ENCODE measurements around the gene SHISAL2B.
"Not testable (repeated sequence)": the region's sequence is repeated elsewhere in the genome, so short reads cannot be mapped to it uniquely, and the experiment has no call there.

SHISAL2B gene

DNA sequence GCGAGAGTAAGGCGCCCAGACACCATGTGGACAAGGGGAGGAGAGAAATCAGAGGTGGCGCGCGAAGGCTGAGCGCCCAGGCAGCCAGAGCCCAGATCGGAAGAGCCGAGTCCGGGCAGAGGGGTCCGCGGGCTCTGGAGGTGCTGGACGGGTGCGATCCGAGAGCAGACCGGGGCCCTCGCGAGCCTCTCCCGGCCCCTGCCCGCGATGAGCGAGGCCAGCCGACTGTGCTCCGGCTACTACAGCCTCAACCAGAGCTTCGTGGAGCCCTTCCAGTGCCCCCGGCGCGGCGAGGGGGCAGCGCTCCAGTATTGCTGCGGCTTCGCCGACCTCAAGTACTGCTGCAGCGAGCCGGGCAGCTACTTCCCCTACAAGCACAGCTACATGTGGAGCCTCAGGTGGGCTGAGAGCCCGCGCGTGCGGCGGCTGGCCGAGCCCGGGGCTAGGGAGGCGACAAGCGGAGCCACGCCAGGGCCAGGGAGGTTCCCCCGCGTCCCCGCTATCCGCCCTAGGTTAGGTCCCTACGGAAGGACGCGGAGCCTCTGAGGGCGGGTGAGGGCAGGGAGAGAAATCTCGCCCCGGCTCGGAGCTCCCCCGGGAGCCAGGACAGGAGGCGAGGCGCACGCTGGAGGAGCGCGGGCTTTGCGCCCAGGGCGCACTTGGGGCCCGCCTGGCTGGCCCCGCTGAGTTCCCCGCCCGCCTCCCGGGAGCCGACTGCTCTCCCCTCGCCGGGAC, at the start of gene SHISAL2B:
TSS of gene SHISAL2B (plus strand) at position 87 of the 735 bp plus-strand sequence. CDS start at position 208, 121 bp downstream.
- Mint-ChIP-seq H3K36me3 (ENCODE audit: low read depth) (no peaks in the 10 kb centered on the region), H3K4me1 (ENCODE audit: low read depth) (peaks cover 5% of the 10 kb centered on the region), H3K9me3 (no peaks in the 10 kb centered on the region), H3K27ac (no peak within 1 kb of the TSS), H3K4me3 (peak within 1 kb of the TSS; percentile 35), H3K27me3 (peaks cover 56% of the 10 kb centered on the region)

DNA sequence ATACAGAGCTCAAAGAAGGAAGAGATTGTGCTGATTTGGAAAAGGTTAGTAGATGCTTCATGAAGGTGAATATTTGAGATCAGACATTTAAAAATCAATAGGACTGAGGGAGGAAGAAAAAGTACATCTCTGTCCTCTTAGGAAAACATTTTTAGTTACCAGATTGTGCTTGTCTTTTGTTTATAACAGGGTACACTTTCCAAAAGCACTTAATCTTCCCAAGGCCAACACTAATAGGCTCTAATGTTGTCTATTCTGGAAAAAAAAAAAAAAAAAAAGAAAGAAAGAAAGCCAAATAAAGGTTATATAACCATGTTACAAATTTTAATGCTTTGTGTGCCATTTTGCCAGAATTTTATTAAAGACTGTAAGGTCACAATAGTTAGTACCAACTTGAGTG, 45.5 kb upstream of the SHISAL2B start:
- no peaks in the 10 kb centered on the region for H3K9me3 Mint-ChIP-seq
- H3K27me3 Mint-ChIP-seq = no peaks in the 10 kb centered on the region
- H3K36me3 Mint-ChIP-seq (ENCODE audit: low read depth) = no peaks in the 10 kb centered on the region
- H3K27ac Mint-ChIP-seq = no peak overlapping the region
- no peak overlapping the region for H3K4me3 Mint-ChIP-seq
- no peaks in the 10 kb centered on the region for H3K4me1 Mint-ChIP-seq (ENCODE audit: low read depth)

DNA sequence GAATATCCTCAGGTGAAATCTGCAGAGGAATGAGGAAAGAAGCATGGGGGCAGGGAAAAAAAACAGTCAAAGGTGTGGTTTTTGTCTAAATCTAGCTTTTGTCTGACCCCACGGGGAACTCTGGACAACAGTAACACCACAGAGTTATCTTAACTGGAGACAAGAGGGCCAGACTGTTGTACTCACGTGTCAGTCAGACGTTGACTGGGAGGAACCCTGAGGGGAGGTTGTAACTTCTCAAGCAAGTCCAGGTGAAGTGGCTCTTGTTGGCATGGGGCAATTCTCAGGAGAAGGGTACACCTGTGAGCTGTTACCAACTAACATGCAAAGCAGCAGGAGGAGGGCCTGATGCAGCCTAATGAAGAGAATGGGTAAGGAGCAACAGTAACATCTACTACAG, 44.1 kb upstream of the SHISAL2B start:
- Mint-ChIP-seq H3K27me3 (peaks cover 3% of the 10 kb centered on the region), H3K9me3 (no peaks in the 10 kb centered on the region), H3K27ac (no peak overlapping the region), H3K36me3 (ENCODE audit: low read depth) (no peaks in the 10 kb centered on the region), H3K4me3 (no peak overlapping the region), H3K4me1 (ENCODE audit: low read depth) (no peaks in the 10 kb centered on the region)

GRCh38 chr5:64649512-64649911, 40.8 kb upstream of the SHISAL2B start:
- H3K27ac Mint-ChIP-seq = no peak overlapping the region
- H3K9me3 Mint-ChIP-seq = no peaks in the 10 kb centered on the region
- no peaks in the 10 kb centered on the region for H3K4me1 Mint-ChIP-seq (ENCODE audit: low read depth)
- H3K27me3 Mint-ChIP-seq = peaks cover 3% of the 10 kb centered on the region
- no peak overlapping the region for H3K4me3 Mint-ChIP-seq
- no peaks in the 10 kb centered on the region for H3K36me3 Mint-ChIP-seq (ENCODE audit: low read depth)

DNA sequence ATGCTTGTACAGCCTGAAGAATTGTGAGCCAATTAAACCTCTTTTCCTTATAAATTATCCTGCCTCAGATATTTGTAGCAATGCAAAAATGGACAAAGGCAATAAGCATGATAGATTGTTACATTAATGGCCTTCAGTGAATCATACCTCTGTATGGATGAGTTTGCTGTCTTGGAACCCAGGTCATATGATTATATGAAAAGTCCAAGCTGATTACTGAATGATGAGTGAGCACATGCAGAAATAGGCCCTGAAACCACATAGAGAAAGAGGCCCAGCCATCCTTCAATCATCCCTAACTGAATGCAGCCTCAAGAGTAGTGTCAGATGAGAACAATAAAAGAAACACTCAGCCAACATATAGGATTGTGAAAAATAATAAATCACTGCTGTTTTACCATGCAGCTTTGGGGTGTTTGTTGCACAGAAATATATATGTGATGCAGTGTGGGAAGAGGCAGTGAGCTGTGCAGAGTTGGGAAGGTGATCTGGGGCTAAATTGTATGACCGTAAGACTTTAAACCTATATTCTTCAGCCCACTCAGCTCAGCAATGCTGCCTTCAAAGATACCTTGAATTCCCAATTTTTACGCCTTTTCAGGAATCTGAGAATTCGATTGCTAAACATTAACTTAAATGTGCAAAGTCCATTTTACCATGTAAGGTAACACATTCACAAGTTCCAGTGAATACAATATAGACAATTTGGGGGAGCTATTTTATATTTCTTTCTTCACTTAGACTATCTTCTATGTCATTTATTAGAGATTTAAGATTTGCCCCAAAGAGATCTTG, 36.3 kb upstream of the SHISAL2B start:
- Mint-ChIP-seq H3K9me3 (no peaks in the 10 kb centered on the region), H3K27me3 (peaks cover 3% of the 10 kb centered on the region), H3K4me3 (no peak overlapping the region), H3K4me1 (ENCODE audit: low read depth) (no peaks in the 10 kb centered on the region), H3K27ac (no peak overlapping the region), H3K36me3 (ENCODE audit: low read depth) (no peaks in the 10 kb centered on the region)

- Mint-ChIP-seq H3K4me1 (ENCODE audit: low read depth) (no peaks in the 10 kb centered on the region), H3K27ac (no peak overlapping the region), H3K9me3 (no peaks in the 10 kb centered on the region), H3K36me3 (ENCODE audit: low read depth) (no peaks in the 10 kb centered on the region), H3K27me3 (peaks cover 3% of the 10 kb centered on the region), H3K4me3 (no peak overlapping the region)
Observed at GRCh38 chr5:64654561-64654938, 35.8 kb upstream of the SHISAL2B start.

GRCh38 chr5:64655596-64655995, 34.7 kb upstream of the SHISAL2B start:
- Mint-ChIP-seq H3K4me1 (ENCODE audit: low read depth) (no peaks in the 10 kb centered on the region), H3K27ac (no peak overlapping the region), H3K27me3 (no peaks in the 10 kb centered on the region), H3K9me3 (no peaks in the 10 kb centered on the region), H3K36me3 (ENCODE audit: low read depth) (no peaks in the 10 kb centered on the region), H3K4me3 (no peak overlapping the region)

GRCh38 chr5:64659289-64659688, 31.0 kb upstream of the SHISAL2B start:
- Mint-ChIP-seq H3K4me1 (ENCODE audit: low read depth) (no peaks in the 10 kb centered on the region), H3K36me3 (ENCODE audit: low read depth) (no peaks in the 10 kb centered on the region), H3K27me3 (peaks cover under 1% of the 10 kb centered on the region), H3K9me3 (no peaks in the 10 kb centered on the region), H3K4me3 (no peak overlapping the region), H3K27ac (no peak overlapping the region)

- H3K27me3 Mint-ChIP-seq = peaks cover 14% of the 10 kb centered on the region
- not testable (repeated sequence) for H3K4me3 Mint-ChIP-seq; H3K4me1 Mint-ChIP-seq (ENCODE audit: low read depth); H3K27ac Mint-ChIP-seq; H3K36me3 Mint-ChIP-seq (ENCODE audit: low read depth); H3K9me3 Mint-ChIP-seq
Observed at GRCh38 chr5:64663181-64663580, 27.1 kb upstream of the SHISAL2B start.

DNA sequence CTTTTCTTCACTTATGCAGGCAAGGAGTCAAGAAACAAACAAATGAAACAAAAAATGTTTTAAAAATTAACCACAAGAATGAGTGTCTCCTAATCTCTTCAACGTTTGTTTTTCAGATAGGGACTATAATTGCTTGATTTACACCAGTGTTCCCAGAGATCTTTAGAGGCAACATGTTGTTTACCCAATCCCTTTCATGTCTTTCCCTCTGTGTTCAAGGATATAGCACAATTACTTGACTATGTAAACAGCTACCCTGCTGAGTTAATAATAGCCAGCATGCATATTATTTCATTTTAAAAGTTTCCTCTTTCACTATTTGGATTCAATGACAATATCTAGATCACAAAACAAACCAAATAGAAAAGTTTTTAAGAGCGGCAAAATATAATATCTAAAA, 25.1 kb upstream of the SHISAL2B start:
- Mint-ChIP-seq H3K4me1 (ENCODE audit: low read depth) (no peaks in the 10 kb centered on the region), H3K27me3 (peaks cover 14% of the 10 kb centered on the region), H3K27ac (no peak overlapping the region), H3K36me3 (ENCODE audit: low read depth) (no peaks in the 10 kb centered on the region), H3K4me3 (no peak overlapping the region), H3K9me3 (no peaks in the 10 kb centered on the region)

GRCh38 chr5:64666078-64666477, 24.2 kb upstream of the SHISAL2B start:
- H3K4me1 Mint-ChIP-seq (ENCODE audit: low read depth) = no peaks in the 10 kb centered on the region
- H3K27me3 Mint-ChIP-seq = peaks cover 14% of the 10 kb centered on the region
- no peaks in the 10 kb centered on the region for H3K36me3 Mint-ChIP-seq (ENCODE audit: low read depth)
- H3K9me3 Mint-ChIP-seq = no peaks in the 10 kb centered on the region
- H3K27ac Mint-ChIP-seq = no peak overlapping the region
- H3K4me3 Mint-ChIP-seq = no peak overlapping the region

- H3K9me3 Mint-ChIP-seq = no peaks in the 10 kb centered on the region
- no peak overlapping the region for H3K27ac Mint-ChIP-seq
- H3K36me3 Mint-ChIP-seq (ENCODE audit: low read depth) = no peaks in the 10 kb centered on the region
- H3K4me1 Mint-ChIP-seq (ENCODE audit: low read depth) = no peaks in the 10 kb centered on the region
- peaks cover 14% of the 10 kb centered on the region for H3K27me3 Mint-ChIP-seq
- H3K4me3 Mint-ChIP-seq = no peak overlapping the region
Observed at GRCh38 chr5:64667068-64667467, 23.2 kb upstream of the SHISAL2B start.

DNA sequence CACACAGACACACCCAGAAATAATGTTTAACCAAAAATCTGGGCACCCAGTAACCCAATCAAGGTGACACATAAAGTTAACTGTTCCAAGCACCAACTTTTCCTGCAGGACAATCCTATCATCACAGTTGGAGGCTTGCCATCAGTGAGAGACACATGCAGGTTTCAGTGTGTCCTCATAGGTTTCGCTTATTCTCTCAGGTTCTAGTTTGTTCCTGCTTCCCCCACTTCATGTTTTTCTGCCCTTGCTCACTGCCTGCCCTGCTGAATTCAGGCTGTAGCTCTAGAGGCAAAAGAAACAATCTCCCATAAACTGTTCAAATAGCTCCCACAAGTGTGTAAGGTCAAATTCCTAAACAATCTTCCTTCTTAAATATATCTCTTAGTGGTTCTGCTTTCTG, 20.0 kb upstream of the SHISAL2B start:
- Mint-ChIP-seq H3K27me3 (peaks cover 18% of the 10 kb centered on the region), H3K36me3 (ENCODE audit: low read depth) (no peaks in the 10 kb centered on the region), H3K27ac (no peak overlapping the region), H3K9me3 (no peaks in the 10 kb centered on the region), H3K4me3 (no peak overlapping the region), H3K4me1 (ENCODE audit: low read depth) (no peaks in the 10 kb centered on the region)

DNA sequence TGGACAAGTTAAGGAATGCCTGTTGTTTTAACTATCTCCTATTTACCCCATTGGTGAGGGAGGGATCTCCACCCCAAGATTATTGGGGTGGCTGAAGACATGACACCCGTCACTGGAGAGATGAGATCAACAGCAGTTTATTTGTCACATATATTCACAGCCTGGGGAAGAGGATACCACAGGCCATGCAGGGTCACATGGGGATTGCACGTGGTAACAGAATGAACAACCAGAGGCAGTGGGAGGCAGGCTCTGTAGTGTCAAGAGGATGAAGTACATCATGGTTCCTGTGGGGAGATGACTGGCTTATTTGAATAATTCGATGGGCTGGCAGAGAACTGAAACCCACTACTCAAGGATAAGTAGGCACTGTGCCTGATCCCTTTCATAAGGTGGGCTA, 18.6 kb upstream of the SHISAL2B start:
- Mint-ChIP-seq H3K4me3 (no peak overlapping the region), H3K36me3 (ENCODE audit: low read depth) (no peaks in the 10 kb centered on the region), H3K27ac (no peak overlapping the region), H3K9me3 (no peaks in the 10 kb centered on the region), H3K27me3 (peaks cover 9% of the 10 kb centered on the region), H3K4me1 (ENCODE audit: low read depth) (no peaks in the 10 kb centered on the region)

DNA sequence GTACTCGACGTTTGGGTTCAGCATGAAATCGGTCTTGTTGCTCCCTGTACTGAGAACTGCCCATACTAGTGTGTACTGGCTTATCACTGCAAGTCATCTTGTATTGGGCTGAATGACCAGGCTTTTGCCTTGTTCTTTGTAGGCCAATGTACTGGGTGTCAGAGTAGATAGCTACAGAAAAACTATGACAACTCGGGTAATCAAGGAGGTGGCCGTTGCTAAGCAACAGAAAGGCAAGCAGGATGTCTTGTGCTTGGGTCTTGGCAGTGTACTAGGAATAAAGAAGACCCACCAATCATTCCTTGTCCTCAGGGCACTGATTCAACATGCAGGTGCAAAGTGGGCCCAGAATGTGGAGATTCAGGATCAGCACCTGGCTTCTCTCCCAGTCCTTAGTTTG, 11.9 kb upstream of the SHISAL2B start:
- Mint-ChIP-seq H3K4me3 (no peak overlapping the region), H3K4me1 (ENCODE audit: low read depth) (no peaks in the 10 kb centered on the region), H3K9me3 (no peaks in the 10 kb centered on the region), H3K27ac (no peak overlapping the region), H3K36me3 (ENCODE audit: low read depth) (no peaks in the 10 kb centered on the region), H3K27me3 (peaks cover 21% of the 10 kb centered on the region)

Measured in stimulated activated naive CD8-positive, alpha-beta T cell treated with anti-CD3 and anti-CD28 coated beads, Interleukin-15, Interleukin-2, amounts not matched to agents 100 ng/mL and 50 ng/mL, for 24 hours (primary cell).